ENCODE measurements around the gene NFX1.
"Not testable (repeated sequence)": the region's sequence is repeated elsewhere in the genome, so short reads cannot be mapped to it uniquely, and the experiment has no call there.

Gene NFX1

DNA sequence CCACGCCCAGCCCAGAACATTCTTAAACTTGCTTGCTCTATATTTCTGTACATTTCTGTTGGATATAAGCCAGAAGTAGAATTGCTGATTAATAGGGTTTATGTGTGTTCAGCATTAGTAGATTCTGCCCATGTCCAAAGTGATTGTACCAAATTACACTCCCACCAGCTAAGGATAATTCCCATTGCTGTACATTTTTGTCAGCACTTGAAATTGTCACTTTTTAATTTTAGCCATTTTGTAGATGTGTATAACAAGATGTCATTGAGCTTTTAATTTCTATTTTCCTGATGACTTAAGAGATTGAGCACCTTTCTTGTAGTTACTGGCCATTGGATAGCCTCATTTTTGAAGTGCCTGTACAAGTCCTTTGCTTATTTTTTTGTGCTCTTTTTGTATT, 65.6 kb downstream of the NFX1 start:
- DNase-seq (ENCODE audit: low read depth, low spot score), result no peak

DNA sequence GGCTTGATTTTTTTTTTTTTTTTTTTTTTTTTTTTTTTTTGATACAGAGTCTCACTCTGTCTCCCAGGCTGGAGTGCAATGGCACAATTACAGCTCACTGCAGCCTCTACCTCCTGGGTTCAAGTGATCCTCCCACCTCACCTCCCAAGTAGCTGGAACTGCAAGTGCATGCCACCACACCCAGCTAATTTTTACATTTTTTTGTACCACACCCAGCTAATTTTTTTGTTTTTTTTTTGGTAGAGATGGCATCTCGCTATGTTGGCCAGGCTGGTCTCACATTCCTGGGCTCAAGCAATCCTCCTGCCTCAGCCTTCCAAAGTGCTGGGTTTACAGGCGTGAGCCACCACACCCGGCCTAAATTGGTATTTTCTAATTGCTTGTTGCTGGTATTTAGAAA, 68.3 kb downstream of the NFX1 start:
- not testable (repeated sequence) for DNase-seq (ENCODE audit: low read depth, low spot score)

DNA sequence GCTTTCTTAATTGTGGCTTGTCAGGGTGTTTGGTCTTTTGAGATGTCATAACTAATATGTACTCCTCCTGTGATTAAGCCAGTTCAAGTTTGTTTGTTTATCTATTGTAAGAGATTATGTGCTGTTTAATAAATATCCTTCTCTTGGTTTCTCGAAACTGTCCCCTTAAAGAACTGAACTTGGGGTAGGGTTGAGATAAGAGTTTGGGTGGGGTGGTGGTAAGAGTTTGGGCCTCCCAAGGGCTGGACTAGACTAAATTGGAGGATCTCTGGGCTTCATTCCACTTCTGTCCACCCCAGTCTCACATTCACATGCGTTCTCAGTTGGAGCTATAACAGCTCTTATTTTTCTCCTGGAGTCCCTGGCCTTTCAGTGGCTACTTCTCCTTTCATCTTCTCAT, 73.8 kb downstream of the NFX1 start:
- DNase-seq (ENCODE audit: low read depth, low spot score), result no peak

DNA sequence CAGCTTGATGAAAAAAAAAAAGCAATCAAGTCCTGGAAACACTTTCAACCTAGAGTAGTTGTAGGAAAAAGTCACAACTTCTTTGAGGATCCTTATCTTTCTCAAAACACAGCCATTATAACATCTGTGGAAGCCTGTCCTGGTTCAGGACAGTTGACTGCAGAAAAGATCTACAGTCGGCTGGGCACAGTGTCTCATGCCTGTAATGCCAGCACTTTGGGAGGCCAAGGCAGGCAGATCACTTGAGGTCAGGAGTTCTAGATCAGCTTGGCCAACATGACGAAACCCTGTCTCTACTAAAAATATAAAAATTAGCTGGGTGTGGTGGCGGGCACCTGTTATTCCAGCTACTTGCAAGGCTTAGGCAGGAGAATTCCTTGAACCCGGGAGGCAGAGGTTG, 74.5 kb downstream of the NFX1 start:
- DNase-seq (ENCODE audit: low read depth, low spot score), result not testable (repeated sequence)

DNA sequence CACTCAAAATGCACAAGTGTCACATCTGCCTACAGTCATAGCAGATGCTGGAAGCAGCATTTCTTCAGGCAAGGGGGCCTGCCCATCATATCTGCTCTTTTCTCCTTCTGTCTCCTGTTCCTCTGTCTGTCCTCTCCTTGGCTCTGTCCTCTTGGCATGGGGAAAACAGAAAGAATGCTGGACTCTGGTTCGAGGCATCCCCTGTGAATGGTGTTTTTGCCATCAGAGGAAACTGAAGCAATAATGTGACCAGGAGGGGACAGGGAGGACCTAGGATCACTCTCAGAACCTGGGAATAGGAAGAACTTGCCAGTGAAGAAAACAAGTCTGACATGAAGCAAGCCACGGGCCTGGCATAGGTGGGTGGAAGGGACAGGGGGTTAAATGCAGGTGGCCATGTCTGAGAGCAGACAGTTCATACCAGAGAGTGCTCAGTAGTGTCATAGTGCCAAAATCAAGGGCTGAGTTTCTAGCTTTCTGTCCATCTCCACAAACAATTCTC, 76.7 kb downstream of the NFX1 start:
- no peak for DNase-seq (ENCODE audit: low read depth, low spot score)

DNA sequence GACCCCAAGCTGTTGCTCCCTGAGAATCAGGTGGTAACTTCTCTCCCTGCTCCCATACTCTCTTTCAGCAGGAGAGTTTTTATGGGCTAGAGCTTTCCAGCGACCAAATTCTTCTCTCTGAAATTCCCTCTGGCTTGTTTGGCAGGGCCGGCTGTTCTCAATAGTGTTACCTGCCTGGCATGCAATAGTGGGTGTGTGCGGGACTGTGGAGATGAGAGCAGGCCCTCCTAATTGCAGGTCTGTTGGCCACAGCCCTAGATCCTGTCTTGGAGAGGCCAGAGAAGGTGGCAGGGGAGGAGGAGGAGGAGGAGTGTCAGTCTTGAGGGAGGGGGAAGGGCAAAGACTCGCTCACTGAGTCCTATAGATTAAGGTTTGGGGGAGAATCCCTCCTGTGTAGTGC, 82.6 kb downstream of the NFX1 start:
- DNase-seq (ENCODE audit: low read depth, low spot score), result no peak

DNA sequence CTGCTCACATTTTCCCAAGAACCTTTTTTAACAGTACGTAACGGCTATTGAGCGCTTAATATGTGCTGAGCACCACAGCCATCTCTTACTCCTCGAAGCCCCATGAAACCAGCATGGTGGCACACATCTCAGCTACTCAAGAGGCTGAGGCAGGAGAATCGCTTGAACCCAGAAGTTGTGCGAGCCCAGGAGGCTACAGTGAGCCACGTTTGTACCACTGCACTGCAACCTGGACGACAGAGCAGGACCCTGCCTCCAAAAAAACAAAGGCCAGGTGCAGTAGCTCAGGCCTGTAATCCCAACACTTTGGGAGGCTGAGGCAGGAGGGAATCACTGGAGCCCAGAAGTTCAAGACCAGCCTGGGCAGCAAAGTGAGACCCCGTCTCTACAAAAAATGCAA, 83.9 kb downstream of the NFX1 start:
- no peak for DNase-seq (ENCODE audit: low read depth, low spot score)

DNA sequence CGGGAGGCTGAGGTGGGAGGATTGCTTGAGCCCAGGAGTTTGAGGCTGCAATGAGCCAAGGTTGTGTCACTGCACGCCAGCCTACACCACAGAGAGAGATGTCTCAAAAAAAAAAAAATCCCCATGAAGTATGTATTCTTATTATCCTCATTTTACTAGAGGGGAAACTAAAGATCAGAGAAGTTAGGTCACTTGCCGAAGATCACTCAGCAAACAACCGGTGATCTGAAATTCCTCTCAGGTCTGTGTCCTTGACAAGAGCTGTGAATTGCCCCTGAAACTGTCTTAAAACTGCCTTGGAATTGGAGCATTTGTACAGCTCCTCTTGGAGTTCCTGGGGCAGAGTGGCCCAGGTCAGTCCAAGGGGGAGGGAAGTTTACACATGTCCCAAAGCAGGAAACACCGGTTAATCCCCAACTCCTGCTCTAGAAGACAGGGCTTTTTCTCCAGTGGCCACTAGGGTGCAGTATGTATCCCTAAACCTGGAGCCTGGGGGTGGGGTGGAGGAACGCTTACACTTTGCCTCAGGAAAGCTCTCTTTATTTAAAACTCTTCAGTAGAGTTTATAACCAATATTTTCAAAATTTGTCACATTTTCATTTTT, 84.4 kb downstream of the NFX1 start:
- peak; percentile 94 for DNase-seq (ENCODE audit: low read depth, low spot score)

DNA sequence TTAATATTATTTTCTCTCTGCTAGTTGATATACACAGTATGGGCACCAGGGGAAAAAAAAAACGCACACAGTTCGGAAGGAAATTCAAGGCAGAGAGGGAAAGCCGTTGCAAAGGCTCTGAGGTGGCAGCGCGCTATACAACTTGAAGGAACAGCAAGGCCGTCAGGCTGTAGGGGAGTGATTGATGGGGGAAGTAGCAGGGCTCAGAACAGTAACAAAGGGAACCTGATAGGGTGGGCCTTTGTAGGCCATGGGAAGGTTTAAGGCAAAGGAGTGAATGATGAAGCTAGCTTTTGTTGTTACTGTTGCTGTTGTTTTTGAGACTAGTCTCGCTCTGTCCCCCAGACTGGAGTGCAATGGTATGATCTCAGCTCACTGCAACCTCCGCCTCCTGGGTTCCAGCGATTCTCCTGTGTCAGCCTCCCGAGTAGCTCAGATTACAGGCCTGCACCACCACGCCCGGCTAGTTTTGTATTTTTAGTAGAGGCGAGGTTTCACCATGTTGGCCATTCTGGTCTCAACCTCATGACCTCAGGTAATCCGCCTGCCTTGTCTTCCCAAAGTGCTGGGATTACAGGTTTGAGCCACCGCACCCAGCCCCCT, 85.0 kb downstream of the NFX1 start:
- peak; percentile 94 for DNase-seq (ENCODE audit: low read depth, low spot score)

DNA sequence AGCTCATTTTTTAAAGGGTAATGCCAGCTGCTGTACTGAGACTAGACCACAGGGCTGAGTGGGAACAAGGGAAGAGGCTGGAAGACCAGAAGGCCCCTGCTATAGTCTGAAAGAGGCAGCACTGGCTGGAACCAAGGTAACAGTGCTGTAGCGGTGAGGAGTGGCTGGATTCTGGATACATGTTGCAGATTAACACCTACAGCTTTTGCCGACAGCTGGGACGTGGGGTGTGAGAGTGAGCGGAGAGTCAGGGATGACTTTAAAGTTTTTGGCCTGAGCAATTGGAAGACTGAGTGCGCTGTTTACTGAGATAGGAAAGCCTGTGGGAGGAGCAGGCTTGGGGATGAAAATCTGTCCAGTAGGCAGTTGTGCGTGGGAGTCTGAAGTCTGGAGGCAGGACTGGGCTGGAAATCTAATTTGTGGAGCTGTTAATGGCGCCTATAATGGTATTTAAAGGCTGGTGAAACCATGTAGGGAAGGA, 85.6 kb downstream of the NFX1 start:
- DNase-seq (ENCODE audit: low read depth, low spot score), result no peak

DNA sequence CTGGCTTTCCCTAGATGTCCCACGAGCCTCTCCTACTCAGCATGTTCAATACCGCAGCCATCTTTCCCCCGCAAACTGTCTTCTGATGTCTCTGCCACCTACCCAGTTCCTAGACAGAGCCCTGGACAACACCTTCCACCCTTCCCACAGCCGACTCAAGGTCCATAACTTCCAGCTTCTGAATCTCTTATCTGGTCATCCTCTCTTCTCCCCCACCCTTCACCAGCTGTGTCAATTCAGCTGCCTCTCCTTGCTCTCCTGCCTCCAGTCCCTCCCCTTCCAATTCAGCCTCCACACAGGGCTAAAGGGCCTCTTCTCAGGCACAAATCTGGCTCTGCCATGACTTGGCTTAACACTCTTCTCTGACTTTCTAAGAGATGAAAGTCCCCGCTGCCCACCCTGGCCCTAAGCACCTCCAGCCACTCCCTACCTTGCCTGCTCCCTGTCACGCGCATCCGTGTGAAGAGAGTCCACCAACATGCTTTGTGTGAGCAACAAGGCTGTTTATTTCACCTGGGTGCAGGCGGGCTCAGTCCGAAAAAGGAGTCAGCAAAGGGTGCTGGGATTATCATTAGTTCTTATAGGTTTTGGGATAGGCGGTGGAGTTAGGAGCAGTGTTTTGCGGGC, 86.9 kb downstream of the NFX1 start:
- DNase-seq (ENCODE audit: low read depth, low spot score), result no peak

DNA sequence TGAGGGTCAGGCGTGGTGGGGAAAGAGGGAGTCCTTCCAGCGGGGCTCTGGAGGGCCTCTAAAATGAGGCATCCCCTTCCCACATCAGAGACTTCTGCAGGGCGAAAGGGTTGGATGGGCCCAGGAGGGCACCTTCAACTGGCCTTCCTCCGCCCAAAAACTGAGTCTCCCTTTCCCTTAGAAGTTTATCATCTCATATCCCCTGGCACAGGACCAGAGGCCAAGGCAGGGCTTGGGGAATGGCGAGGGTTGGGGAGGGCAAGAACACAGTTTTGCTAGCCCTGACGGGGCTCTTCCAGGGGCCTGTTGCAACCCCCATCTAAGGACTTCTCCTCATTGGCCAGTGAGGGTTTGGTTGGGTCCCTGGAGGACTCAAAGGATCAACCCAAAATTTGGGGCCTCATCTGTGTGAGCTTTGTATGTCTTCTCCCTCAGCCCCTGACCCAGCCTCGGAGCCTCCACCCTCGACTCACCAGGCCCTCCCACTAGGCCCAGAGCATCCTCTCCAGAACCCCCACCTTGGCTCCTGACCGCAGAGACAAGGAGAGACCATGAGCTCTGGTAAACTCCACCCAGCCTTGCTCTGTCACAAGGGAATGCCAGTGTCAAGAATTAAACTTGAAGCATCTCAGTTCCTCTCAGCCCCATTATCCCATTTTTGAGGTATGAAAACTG, 87.9 kb downstream of the NFX1 start:
- DNase-seq (ENCODE audit: low read depth, low spot score), result no peak

DNA sequence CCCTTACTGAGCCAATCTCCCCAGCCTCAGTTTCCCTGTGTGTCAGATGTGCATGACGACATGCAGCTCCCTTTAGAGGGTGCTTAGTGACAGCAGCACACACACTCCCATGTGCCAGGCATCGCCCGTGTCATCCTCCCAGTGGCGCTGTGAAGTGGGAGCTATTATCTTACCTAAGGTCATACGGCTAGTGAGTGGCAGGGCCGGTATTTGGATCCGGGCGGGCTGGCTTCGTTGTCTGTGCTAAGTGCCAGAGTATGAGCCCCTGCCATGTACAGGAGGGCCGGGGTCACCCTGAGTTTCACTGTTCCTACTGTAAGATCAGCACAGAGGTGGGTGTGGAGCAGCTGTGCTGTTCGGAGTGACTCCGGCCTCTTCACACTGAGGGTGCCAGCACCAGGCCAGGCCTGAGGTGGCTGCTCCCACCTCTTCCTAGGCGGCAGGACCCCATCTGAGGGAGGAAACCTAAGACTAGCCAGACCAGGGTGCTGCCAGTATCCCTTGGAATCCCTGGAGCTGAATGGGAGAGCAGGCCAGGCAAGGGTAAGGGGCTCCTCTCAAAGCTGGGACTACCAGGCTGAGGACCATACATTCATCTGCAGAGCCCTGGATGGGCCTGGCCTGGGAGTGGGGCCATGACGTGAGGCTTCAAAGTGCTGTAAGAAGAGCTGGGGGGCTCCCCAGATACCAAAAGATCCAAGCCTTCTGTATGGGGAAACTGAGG, 89.5 kb downstream of the NFX1 start:
- no peak for DNase-seq (ENCODE audit: low read depth, low spot score)

DNA sequence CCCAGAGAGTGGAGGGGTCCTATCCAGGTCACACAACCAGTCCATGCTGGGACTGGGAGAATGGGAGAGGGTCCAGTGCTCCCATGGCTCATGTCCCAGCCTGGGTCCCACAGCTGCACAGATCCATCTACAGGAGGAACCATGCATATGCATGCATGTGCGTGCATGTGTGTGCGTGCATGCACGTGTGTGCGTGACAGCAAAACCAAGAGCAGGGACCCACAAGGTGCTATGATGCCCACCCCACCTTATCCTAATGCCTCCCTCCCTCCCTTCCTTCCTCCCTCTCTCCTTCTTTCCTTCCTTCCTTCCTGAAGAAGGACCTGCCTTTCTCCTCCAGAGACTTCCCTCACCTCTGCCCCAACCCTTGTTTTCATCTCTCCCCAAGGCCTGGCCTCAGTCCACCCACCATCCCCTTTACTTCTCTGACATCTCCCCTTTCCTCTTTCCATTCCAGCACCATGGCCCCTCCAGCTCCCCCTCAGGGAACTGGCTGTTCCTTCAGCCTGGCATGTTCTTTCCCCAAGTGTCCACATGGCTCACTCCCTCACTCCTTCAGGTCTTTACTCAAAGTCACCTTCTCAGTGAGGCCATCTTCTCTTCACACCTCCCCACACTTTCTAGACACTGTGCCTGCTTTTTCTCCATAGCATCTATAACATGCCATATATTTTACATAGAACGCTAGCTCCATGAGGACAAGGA, 90.2 kb downstream of the NFX1 start:
- no peak for DNase-seq (ENCODE audit: low read depth, low spot score)

DNA sequence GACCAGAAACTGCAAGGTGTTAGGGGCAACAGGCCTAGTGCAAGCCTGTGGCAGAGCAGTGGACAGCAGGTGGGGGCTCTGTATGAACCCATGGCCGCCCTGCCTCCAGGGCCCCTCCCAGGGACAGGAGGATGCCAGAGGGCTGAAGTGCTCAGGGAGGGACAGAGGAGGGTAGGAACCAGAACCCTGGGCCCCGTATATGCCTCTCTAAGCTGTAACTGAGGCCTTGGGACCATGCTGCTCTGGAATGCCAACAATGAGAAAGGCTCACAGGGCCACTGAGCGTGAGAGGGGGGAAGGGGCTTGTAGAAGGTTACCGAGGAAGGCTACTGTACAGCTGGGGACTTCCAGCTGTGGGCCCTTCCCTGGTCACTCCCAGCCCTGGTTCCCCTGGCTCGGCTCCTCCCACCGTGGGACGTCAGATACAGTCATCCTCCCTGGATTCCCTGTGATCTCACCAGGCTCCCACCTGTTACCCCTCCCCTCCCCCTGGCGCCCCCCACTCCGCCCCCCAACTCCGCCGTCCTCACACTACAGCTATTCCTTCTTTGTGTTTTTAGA, 91.0 kb downstream of the NFX1 start:
- DNase-seq (ENCODE audit: low read depth, low spot score), result peak; percentile 91

DNA sequence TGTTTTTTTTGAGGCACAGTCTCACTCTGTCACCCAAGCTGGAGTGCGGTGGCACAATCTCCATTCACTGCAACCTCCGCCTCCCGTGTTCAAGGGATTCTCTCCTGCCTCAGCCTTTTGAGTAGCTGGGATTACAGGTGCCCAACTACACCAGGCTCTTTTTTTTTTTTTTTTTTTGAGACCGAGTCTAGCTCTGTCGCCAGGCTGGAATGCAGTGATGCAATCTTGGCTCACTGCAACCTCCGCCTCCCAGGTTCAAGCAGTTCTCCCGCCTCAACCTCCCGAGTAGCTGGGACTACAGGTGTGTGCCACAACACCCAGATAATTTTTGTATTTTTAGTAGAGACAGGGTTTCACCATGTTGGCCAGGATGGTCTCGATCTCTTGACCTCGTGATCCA, 92.1 kb downstream of the NFX1 start:
- peak; percentile 60 for DNase-seq (ENCODE audit: low read depth, low spot score)

DNA sequence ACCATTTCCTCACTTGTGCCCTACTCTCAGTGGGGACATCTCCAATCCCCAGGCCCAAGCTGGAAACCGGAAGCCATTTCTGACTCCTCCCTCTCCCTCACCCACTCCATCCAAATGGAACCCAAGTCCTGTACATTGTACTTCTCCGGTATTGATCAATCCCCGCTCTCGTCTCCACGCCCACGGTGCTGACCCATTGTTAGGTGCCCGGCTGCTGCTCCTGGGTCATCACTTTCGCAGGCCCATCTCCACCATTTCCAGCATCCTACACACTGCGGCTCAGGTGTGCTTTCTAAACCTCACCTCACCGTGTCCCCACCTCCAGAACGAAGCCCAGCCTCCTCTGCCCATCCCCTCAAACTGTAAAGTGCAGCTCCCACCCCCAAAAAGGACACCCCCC, 93.1 kb downstream of the NFX1 start:
- DNase-seq (ENCODE audit: low read depth, low spot score), result not testable (repeated sequence)

DNA sequence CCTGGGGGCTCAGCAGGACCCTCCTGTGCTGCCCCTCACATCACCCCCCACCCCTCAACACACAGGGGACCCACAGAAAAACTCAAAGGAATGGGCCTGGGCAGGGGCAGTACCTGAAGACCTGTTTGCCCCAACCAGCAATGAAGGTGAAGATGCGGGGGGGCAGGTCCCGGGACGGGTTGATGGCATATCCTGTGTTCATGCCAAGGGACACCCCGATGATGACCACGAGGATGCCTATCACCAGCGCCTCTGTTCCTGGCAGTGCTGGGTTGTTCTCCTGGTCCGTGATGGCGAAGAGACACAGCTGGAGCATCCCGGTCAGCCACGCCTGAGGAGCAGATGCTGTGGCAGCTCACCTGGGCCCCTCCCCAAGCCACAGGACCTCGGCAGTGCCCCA, 95.2 kb downstream of the NFX1 start:
- not testable (repeated sequence) for DNase-seq (ENCODE audit: low read depth, low spot score)

DNA sequence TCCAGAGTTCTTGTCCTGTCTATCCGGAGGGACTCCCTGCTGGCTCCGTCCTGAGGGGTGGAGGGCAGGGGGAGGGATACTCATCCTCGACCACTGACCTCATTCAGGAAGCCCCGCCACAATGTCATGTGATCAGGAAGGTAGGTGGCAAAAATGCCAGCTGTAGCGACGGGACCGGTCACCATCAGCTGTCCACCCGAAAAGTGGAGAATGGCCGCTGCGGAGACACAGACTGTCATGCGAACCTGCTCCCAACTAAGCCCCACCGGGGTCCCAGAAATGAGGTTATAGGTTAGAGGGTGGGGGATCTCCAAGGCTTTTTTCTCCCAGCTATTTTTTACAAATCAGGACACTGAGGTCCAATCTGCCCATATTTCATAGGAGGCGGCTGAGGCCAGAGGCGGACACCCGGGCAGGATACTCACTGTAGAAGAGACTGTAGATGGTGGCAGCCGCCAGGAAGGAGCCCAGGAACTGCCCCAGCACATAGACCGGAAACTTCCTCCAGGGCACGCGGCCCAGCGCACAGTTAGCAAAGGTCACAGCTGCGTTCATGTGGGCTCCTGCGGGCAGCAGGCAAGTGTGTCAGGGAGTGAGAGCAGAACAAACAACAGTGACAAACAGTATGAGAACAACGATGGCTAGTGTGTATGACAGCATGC, 95.8 kb downstream of the NFX1 start:
- DNase-seq (ENCODE audit: low read depth, low spot score), result not testable (repeated sequence)

DNA sequence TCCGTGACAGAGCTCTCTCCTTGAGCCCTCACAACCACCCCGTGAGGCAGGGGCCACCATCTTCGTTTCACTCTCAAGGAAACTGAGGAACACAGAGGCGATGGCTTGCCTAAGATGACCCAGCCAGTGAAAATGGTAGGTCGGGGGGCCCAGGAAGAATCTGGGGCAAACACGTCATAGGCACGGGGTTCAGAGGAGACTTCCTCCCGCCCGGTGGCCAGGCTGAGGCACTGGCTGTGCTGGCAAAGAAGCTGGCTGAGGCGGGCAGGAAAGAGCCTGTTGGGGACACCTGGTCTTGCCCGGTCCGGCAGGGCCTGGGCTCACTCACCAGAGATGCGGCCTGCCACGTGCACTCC, 96.3 kb downstream of the NFX1 start:
- not testable (repeated sequence) for DNase-seq (ENCODE audit: low read depth, low spot score)
